ENCODE measurements around the gene RPP38.

Gene RPP38

DNA sequence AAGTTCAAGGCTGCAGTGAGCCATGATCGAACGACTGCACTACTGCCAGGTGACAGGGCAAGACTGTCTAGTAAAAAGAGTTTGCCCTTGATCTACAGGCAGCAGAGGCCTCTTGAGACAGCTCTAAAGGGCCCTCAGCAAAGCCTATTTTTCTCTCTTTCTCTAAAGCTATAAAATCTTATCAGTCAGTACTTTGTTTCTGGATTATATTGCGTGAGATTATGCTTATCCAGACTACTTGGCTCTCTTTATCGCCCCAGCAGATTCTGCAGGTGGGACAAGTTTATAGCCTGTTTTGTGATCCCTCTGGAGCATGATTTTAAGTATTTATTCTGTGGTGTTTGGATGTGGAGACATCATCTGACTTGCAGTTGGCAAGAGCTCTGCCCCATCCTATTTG, 2.7 kb downstream of the RPP38 start:
- DNase-seq, result no peak
- intact Hi-C loops (cut with DNase I), result loop anchor here (5.0 to 10.0 kb wide), 2 partner anchors 67 to 265 kb away; partner anchors contain the start of gene NMT2

DNA sequence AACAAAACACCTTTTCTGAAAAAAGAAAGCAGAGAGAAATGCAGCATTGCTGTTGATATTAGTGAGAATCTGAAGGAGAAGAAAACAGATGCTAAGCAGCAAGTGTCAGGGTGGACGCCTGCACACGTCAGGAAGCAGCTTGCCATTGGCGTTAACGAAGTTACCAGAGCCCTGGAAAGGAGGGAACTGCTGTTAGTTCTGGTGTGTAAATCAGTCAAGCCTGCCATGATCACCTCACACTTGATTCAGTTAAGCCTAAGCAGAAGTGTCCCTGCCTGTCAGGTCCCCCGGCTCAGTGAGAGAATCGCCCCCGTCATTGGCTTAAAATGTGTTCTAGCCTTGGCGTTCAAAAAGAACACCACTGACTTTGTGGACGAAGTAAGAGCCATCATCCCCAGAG, 6.4 kb downstream of the RPP38 start:
- no peak for DNase-seq
- intact Hi-C loops (cut with DNase I), result no loop called here

DNA sequence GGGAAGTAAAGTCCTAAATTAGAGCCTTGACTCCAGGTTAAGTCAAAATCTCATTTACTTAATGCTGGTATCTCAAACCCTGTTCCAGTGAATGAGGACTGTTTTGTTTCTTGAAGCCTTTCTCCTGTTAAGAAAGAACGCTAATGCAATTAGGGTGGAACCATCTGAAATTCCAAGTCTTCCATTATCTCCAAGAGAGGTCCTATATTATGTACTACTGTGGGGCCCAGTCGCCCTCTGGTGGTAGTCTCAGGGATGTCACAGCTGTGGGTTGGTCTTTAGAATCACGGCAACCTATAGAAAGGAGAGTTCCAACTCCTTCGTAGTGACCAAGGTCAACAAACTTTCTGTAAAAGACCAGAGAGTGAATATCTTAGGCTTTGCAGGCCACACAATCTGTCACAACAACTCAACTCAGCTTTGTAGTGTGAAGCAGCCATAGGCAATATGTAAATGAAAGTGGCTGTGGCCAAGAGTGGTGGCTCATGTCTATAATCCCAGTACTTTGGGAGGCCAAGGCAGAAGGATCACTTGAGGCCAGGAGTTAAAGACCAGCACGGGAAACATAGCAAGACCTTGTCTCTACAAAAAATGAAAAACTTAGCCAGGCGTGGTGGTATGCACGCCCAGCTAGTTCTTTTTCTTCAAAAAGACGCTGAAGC, 9.3 kb downstream of the RPP38 start:
- DNase-seq, result peak; percentile 19 to 89 (median 72)
- intact Hi-C loops (cut with DNase I), result no loop called here

DNA sequence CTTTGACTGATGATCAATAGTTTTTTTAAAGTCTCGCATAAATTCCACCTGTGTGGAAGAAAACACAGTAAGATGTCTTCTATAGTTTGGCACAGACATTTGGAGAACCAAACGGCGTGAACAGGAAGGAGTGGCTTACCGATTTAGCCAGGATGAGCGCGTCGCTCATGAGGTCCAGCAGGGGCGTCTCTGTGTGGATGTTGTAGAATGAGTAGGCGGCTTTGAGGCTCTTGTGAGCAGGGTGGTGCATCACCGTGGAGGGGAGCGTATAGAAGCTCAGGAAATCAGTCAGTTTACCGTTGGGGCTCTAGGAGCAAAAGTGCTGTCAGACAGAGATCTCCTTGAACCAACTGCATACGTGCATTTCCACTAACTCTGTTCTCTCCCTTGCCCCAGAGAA, 15.5 kb downstream of the RPP38 start:
- DNase-seq, result peak in 1 of 42 donors; percentile 3
- intact Hi-C loops (cut with DNase I), result no loop called here

DNA sequence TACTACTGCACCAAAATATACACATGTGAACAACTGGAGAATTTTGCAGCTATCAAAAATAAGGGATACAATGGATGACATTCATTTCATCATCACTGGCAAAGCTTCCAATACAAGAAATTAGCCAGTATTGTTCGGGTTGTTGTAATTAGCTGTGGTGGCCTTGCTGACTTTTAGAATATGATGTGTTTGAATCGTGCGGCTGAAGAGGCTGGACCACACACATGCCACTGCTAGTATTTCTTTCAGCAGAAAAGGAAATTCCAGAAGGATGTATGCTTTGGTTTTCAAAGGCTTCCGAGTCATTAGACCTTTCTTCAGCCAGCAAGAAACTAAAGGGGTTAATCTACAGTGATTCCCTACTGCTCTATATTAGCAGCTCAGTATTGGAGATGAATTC, 16.6 kb downstream of the RPP38 start:
- intact Hi-C loops (cut with DNase I), result no loop called here
- no peak for DNase-seq

DNA sequence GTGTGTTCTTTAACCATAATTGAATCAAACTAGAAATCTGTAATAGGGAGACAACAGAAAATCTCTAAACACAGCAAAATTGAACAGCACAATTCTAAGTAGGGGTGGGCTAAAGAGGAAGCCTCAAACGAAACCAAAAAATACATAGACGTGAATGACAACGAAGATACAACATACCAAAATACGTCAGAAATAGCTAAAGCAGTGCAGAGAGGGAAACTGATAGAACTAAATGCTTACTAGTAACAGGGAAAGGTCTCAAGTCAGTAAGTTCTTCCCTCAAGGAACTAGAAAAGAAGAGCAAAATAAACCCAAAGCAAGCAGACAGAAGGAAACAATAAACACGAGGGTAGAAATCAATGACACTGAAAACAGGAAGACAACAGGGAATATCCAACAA, 19.1 kb downstream of the RPP38 start:
- intact Hi-C loops (cut with DNase I), result no loop called here
- DNase-seq, result no peak

DNA sequence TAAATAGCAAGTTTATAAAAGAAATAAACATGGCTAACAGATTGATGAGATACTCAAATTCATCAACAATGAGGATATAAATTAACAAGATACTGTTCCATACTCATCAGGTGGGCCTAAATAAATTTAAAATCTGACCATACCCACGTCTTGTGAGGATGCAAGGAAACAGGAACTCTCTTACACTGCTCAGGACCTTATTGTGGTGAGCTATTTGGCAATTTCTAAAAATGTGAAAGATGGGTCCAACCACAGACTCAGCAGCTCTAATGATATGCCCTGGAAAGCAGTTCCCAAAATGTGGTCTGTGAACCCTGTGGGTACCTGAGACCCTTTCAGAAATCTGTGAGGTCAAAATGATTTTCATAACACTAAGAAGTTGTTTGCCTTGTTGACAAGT, 21.5 kb downstream of the RPP38 start:
- peak in 1 of 42 donors; percentile 2 for DNase-seq
- intact Hi-C loops (cut with DNase I), result no loop called here

DNA sequence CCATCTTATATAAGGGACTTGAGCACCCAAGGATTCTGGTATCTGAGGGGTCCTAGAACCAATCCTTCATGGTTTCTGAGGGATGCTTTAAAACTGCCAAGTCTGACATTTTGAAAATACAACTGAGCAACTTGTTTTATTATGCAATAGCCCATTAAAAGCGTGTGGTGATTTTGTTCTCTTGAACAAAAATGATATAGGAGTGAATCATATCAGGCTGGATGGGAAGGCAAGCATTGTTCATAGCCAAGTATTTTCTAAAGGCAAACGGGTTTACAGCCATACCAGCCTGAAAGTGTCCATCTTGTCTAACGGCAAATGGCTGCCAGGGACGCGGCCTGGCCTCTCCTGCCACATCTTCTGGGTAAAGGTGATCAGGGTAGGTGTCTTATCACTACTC, 23.4 kb downstream of the RPP38 start:
- intact Hi-C loops (cut with DNase I), result no loop called here
- peak in 1 of 42 donors; percentile 4 for DNase-seq

DNA sequence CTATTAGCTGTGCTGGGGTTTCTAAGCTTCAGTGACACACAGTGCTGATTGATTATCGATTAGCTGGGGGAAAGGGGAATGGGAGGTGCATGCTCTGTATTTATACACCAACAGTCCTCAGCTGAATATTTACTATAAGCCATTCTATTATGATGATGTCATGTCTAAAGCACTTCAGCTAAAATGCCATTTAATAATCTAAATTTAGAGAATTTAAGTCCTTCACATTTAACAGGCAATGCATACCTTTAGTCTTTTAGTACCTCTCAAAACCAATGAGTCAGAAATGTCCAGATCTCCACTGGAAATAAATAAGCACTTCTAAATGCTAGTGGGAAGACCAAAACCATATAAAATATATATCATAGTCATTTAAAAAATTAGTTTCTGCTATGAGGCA, 24.6 kb downstream of the RPP38 start:
- intact Hi-C loops (cut with DNase I), result no loop called here

DNA sequence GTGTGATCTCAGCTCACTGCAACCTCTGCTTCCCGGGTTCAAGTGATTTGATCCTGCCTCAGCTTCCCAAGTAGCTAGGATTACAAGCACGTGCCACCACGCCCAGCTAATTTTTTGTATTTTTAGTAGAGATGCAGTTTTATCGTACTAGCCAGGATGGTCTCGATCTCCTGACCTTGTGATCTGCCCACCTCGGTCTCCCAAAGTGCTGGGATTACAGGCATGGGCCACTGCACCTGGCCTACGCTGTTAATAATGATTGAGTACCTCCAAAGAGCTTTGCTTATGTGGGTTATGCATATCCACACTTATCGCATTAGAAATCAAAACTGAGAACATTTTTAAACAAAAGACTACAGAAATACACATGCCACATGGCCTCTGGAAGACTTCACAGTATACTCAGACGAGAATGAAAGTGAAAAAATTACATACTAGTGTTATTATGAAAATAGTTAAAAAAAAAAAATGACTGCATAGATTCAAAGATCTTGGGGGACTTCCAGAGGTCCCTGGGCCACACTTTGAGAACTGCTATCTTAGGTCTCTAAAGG, 25.4 kb downstream of the RPP38 start:
- no peak for DNase-seq
- intact Hi-C loops (cut with DNase I), result no loop called here

More for the DNA sequence above, 24.6 kb downstream of the RPP38 start:
- no peak for DNase-seq

DNA sequence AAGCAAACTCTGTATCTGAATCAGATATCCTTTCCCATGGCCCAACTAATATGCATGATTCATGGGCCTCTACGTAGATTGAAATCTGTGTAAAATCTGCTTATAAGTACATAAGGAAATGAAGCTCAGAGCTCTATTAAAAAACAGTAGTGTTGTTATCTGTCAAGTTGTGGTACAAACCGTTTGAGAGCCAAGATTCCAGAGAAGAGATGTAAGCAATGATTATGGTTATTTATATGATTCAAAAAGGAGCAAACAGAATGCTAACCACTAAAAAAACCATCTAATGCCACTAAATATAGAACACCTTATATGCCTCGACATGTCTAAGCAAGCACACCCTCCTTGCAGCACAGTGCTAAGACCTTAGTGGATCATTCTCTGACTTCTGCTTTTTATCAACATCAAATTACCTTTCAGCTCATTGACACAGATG, 26.6 kb downstream of the RPP38 start:
- DNase-seq, result no peak
- intact Hi-C loops (cut with DNase I), result no loop called here

DNA sequence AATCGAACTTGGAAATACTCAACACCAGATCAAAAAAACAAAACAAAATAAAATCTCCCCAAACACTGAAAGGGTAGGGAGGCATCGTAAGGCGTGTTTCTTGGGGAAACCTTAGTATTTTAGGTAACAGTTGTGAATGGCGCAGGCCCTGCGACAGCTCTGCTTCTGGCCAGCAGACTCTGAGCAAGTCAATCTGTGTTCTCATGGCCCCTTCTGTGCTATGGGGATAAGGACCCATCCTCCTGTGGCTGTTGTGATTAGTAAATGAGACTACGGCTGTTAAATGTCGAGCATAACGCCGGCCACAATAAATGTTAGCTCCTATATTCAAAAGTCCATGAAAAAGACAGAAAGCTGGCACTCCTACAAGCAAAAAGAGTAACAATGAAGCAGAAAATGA, 27.0 kb downstream of the RPP38 start:
- intact Hi-C loops (cut with DNase I), result no loop called here
- no peak for DNase-seq

DNA sequence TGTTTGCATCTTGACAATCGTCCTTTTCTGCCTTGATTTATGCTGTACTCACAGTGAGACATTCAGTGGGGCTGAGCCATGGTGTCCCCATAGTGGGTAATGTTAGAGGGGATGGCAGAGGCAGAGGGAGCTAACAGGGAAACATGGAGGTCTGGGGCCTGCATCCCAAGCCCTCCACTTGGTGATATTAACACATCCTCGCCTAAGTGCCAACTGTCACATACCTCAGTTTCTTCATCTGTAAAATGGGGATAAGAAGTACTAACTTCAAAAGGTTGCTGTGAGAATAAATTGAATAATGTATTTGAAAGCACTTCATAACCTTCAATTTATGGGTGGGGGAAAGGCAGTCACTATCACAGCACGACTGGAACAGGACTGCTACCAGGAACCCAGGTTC, 27.8 kb downstream of the RPP38 start:
- no peak for DNase-seq
- intact Hi-C loops (cut with DNase I), result no loop called here

DNA sequence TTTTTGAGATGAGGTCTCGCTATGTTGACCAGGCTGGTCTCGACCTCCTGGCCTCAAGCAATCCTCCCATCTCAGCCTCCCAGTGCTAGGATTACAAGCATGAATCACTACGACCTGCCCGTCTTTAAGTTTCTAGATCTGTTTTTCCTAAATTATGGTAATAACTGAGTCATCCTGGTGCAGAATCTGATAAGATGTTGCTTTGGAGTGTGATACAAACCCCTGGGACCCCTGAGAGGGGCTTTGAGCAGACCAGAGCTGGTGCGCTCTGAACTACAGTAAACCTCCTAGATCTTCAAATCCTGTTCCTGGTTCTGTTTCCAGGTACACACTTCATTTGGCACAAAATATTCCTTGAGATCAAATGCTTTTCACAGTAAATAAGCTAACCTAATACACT, 34.2 kb downstream of the RPP38 start:
- no peak for DNase-seq
- intact Hi-C loops (cut with DNase I), result no loop called here

DNA sequence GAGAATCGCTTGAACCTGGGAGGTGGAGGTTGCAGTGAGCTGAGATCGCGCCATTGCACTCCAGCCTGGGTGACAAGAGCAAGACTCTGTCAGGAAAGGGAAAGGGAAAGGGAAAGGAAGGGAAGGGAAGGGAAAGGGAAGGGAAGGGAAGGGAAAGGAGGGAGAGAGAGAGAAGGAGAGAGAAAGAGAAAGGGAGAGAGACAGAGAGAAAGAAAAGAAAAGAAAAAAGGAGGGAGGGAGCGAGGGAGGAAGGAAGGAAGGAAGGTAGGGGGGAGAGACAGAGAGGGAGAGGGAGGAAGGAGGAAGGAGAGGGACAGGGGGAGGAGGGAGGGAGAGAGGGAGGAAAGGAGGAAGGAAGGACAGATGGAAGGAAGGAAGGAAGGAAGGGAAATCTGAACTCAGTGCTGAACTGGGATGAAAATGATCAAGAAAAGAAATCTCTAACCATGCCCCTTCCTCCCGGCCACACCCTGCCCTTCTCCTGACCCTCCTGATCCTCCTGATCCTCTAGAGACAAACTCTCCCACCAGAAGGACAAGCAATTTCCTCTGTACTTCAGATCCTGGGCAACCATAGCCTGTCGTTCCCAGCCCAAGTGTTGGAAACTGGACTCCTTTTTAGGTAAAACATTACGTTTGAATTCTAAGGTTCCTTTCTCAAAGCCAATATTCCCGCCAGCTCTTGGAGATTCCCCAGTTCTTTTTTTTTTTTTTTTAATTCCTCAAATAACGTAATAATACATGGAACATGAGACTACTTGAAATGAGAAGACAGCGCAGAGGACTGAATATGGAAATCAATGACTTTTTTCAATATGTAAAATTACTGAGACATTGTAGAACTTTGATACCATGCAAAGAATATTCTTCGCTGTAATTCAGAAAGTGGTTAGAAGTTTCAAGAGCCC, 39.2 kb downstream of the RPP38 start:
- intact Hi-C loops (cut with DNase I), result no loop called here
- DNase-seq, result no peak

DNA sequence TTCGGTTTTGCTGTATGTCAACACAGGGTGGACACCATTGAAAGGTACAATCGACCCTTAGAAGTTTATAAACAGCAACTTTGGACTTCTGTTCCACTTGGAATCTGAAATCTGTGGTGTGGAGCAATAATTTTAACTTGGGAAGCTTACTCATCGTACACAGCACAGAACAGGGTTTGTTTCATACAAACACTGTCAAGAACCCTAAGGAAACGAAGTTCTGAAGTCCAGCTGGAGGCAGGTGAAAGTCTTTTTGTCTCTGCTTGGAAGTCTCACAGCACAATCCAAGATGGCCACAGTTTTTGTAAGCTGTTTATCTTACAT, 39.8 kb downstream of the RPP38 start:
- intact Hi-C loops (cut with DNase I), result no loop called here
- DNase-seq, result no peak

DNA sequence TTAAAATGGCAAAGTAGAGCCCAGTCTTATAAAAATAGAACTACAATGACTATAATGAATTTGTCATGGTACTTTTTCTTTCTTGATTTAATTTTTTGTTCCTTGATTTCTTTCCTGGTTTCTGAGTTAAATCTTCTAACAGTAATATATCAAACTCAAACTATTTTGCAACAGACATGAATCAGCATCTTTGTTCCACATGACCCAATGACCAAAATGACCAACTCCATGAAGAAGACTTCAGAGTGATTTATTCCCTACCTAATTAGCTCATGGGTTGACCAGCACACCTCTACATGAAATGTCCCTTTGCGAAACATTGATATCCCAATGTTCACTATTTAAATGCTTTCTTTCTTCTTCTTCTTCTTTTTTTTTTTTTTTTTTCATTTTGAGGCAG, 40.5 kb downstream of the RPP38 start:
- DNase-seq, result no peak
- intact Hi-C loops (cut with DNase I), result no loop called here

DNA sequence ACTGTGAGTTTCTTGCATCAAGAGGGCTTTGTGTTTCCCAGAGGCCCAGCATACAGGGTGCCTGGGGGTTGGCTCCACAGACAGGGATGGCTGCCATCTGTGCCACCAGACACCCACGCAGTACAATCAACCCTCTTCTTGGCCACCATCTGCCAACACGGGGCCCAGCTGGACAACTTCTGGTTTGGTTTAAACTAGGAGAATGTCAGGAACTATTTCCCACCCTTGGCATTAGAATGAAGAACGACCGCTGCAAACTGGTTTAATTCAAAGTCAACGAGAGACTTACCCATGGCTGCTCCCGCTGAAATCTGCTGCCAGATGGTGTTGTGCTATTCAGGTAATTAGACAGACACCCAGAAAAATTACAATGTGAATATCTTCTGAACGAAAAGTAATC, 43.5 kb downstream of the RPP38 start:
- intact Hi-C loops (cut with DNase I), result no loop called here
- peak in 32 of 42 donors; percentile 3 to 56 (median 24) for DNase-seq

DNA sequence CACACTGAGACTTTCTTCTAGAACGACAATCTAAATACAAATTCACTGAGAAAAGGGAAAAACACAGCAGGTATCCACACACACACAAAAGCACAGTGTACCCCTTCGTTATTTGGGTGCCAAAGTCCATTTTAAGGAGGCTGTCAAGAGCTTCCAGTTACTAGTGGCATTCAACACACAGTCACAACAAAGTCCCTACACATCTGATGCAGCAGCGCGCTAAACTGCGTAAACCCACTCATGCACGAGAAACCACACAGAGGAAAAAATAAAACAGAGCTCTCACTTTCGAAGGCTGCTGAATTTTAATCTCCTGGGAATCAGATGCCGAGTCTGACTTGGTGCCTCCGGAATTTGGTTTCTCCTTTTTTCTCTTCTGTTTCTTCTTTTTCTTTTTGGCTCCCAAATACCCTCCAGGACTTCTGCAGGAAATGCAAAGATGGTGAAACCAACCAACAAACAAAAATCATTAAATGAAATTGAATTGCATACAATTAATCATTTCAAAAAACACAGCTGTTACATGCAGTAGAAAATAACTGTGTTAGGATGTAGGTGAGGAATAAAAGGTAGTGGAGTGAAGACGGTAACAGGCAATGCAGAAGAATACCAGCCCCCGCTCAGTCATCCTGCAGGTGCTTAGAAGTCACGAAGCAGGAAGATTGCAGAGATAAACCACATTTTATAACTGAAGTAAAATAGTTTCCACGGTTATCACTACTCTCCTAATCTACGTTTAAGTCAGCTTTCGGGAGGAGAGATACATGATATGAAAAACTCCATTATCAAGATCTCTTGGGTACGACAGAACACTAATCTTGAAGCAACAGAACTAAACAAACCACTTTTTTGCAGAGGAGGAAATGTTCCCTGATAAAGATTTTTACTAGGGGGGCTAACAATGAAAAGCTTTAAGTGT, 44.2 kb downstream of the RPP38 start:
- DNase-seq, result peak in 29 of 42 donors; percentile 17 to 73 (median 37)
- intact Hi-C loops (cut with DNase I), result no loop called here
